Measurements from ENCODE around the gene MIEF2.
"Not testable (repeated sequence)": the region's sequence is repeated elsewhere in the genome, so short reads cannot be mapped to it uniquely, and the experiment has no call there.

The MIEF2 gene
- total RNA-seq: 1.6 to 17.0 (median 8.5) reads per million in 17 experiments

DNA sequence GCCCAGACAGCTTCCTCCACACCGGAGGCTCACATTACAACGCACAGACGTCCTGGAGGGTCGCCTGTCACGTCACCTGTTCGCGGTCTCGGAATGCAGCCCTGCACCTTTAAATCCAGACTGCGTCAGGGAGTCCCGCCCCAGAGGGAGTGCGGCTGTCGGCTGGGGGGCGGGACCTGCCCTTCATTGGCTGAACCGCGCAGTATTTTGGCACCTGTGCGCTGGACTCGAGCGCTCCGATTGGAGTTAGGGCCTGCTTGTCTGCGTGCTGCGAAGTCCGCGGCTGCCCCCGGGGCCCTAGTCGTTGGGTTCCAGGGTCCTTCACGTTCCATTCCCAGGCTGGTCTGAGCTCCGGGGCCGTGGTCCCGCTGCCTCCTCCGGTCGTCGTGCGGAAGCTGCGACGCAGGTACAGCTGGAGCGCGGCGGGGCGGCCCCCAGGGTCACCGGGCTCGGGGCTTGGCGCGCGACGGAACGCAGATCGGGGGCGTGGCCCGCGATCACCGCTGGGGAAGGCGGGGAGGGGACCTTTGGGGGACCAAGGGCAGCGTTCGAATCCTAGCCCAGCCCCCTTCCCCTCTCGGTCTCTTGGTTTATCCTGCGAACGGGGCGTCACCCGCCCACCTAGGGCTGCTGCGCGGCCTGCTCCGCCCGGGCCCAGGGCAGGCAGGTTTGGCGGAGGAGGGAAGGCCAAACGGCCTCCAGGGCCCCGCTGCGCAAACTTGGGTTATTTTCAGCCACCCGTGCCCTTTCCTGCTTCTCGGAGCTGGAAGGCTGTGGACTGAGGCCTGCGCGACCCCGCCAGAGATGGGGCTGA is at the start of gene MIEF2:
Gene MIEF2, plus strand, starts transcription at position 331 of the 814 bp plus-strand sequence. CDS start 2,059 bp downstream, outside the sequence.
- peak; percentile 92 to 97 (median 96) for DNase-seq

GRCh38 chr17:18213666-18214270 is 46.7 kb upstream of the MIEF2 start:
- DNase-seq: no peak

DNA sequence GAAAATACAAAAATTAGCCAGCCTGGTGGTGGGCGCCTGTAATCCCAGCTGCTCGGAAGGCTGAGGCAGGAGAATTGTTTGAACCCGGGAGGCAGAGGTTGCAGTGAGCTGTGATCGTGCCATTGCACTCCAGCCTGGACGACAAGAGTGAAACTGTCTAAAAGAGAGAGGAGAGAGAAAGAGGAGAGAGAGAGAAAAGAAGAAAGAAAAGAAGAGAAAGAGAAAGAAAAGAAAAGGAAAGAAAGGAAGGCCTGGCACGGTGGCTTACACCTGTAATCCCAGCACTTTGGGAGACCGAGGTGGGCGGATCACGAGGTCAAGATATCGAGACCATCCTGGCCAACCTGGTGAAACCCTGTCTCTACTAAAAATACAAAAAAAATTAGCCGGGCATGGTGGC is 43.6 kb upstream of the MIEF2 start:
- DNase-seq: not testable (repeated sequence)

GRCh38 chr17:18217412-18218015 is 42.9 kb upstream of the MIEF2 start:
- DNase-seq: peak; percentile 72 to 81 (median 78)

DNA sequence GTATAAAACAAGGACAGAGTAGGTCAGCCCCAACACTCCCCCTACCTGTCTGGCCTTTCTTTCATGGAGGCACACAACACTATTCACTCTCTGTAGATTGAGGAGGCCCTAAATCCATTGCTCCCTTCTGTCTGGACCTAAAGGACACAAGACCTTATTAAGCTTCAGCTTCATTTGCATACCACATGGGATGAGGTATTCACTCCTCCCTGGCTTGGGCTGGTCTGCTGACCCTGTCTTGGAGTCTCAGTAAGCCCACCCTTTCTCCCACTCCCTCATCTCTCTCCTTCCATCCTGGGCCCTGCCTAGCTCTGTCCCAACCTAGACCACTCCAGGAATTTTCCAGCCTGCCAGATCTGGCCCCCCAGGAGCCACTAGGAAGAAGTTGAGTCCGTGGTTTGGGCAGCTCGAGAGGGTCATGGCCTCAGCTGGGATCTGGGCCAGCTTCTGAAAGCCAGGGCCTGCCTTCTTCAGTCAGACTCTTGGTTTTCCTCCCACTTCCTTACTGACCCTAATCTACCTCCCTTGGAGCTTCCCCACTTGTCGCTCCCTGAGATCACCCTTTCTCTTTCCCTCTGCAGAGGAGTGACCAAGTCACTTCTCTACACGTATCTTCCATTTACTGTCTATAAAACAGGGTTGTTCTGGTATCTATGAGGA is 41.6 kb upstream of the MIEF2 start:
- peak in 3 of 4 experiments; percentile 25 to 47 (median 37) for DNase-seq

GRCh38 chr17:18224053-18224386 is 36.4 kb upstream of the MIEF2 start:
- peak in 2 of 4 experiments; percentile 12 to 22 for DNase-seq

GRCh38 chr17:18224387-18225120 is 35.9 kb upstream of the MIEF2 start:
- no peak for DNase-seq

DNA sequence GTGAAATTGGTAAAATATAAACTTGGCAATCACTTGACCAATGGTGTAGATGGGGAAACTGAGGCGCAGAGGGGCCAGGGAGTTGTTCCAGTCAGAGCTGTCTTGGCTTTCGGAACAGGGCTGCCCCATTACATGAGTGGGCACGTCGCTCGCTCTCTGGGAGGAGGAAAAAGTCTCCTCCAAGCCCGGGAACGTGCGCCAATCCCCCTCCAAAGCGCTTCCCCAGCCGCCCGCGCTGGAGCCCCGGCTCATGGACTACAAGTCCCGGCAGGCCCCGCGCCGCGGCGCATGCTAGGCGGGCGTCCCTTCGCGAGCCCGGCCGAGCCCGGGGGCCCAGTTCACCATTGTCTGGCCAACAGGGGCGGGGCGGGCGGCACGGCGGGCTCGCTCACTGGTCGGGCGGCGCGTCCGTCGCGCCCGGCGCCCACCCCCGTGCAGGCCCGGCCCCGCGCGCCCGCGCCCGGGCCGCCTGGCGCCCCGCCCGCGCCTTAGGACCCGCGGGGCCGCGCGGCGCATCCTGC is 35.3 kb upstream of the MIEF2 start, which contains the start of gene LLGL1:
Gene LLGL1, plus strand, starts transcription at position 515 of the 521 bp plus-strand sequence. CDS start 48 bp downstream, outside the sequence.
- DNase-seq: peak; percentile 97 to 99 (median 98)

DNA sequence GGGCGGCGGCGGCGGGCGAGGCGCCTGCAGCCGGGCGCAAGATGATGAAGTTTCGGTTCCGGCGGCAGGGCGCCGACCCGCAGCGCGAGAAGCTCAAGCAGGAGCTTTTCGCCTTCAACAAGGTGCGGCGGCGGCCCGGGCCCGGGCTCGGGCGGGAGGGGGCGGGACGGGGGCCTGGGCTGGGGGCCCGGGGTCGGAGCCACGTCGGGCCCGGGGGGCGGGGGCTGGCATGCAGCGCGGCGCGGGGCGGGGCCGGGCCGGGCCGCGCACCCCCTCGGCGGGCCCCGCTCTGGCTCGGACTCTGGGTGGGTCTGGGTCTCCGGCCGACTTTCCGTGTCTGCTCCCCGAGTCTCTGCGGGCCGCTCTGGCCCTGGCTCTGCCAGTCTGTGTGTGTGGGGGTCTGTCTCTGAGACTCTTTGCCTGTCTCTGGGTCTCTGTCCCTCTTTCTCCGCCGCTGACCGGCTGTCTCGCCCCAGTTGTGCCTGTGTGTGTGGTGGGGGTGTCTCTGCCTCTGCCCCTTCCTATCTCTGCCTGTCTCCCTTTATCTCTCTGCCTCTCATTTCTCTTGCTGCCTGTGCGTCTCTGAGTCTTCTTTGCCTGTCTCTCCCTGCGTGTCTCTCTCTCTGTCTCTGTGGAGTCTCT is 34.7 kb upstream of the MIEF2 start:
- DNase-seq: peak in 1 of 4 experiments; percentile 23

GRCh38 chr17:18226284-18226945 is 34.0 kb upstream of the MIEF2 start:
- peak in 2 of 4 experiments; percentile 29 to 45 for DNase-seq

- no peak for DNase-seq
Measured at GRCh38 chr17:18227635-18228034, 32.8 kb upstream of the MIEF2 start.

GRCh38 chr17:18228176-18228682 is 32.2 kb upstream of the MIEF2 start:
- DNase-seq: no peak

DNA sequence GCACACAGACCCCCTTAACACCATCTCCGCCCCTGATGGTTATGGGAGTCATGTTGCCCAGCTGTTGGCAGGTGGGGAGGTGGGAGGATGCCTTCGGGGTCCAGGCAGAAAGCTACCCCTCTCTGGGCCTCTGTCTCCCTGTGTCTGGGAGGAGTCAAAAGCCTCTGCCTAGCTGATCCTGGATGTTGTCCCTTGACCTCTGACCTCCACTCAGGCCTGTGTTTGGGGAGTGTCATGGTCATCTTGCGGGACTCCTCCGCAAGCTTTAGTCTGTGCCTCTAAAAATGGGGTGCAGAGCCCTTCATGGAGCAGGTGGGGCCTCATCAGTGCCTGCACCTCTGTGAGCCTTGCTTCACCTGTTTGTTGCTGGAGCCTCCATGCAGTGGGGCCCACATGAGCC is 31.2 kb upstream of the MIEF2 start:
- no peak for DNase-seq

- no peak for DNase-seq
Measured at GRCh38 chr17:18229771-18230170, 30.7 kb upstream of the MIEF2 start.

- DNase-seq: no peak
Measured at GRCh38 chr17:18230288-18231141, 29.9 kb upstream of the MIEF2 start.

DNA sequence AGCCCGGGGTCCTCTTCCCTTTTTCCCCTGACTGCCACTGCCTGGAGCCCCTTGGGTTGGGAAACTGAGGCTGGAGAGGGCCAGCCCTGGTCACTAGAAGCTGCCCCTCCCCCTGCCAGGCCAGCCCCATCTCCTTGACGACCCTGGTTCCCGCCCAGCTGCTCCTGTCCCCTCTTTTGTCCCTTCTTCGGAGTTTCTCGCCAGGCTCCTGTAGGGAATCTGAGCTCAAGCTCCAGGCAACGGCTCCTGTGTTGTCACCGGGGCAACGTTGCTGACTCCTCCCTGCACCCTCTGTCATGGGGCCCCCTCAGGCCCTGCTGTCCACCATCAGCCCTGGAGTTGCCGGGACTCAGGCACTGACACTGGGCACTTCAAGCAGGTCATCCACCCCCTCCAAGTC is 29.3 kb upstream of the MIEF2 start:
- no peak for DNase-seq

DNA sequence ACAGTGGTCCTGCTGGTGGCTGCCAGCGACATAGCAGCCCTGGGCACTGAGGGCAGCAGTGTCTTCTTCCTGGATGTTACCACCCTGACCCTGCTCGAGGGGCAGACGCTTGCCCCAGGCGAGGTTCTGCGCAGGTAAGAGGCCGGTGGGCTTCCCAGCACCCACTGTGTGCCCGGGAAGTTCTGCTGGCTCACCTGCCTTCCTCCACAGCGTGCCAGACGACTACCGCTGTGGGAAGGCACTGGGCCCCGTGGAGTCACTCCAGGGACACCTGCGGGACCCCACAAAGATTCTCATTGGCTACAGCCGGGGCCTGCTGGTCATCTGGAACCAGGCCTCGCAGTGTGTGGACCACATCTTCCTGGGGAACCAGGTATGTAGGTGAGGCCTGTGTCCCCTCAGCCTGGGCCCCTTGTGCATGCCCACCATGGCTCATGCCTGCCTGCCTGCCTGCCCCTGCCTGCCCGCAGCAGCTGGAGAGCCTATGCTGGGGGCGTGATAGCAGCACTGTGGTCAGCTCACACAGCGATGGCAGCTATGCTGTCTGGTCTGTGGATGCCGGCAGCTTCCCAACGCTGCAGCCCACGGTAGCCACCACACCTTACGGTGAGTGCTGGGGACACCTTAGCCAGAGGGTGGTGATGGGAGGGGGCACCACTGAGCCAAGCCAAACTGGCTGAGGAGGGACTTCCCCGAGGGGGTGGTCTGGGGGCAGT is 26.5 kb upstream of the MIEF2 start:
- no peak for DNase-seq

DNA sequence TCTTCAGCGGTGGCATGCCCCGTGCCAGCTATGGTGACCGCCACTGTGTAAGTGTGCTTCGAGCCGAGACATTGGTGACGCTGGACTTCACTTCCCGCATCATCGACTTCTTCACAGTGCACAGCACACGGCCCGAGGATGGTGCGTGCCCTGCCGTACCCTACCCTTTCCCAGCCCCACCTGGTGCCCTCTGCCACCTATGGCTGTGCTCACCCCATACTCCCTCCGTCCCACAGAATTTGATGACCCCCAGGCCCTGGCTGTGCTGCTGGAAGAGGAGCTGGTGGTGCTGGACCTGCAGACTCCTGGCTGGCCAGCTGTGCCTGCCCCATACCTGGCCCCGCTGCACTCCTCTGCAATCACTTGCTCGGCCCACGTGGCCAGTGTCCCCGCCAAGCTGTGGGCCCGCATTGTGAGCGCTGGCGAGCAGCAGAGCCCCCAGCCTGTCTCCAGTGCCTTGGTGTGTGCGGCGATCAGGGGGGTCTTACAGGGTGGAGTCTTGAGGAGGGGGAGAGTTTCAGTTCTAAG is 25.5 kb upstream of the MIEF2 start:
- no peak for DNase-seq

Data from suppressor macrophage (primary cell).